HG03159 (cell line): ENCODE results near the gene PAM16.

Source experiments
- ATAC-seq: cut with Tn5 transposase; IDR thresholded peaks from one replicate; pipeline ENCODE4 v1.9.1; 2021; ENCODE audit warnings: mild to moderate bottlenecking, moderate library complexity; ENCODE audit not compliant: unreplicated experiment

The PAM16 gene

GRCh38 chr16:4371357-4372000 is 20.4 kb upstream of the PAM16 start, which contains the start of gene VASN:
Gene VASN, plus strand, starts transcription at chr16:4371848. Its CDS starts 9,030 bp downstream, at chr16:4380878.
- peak; percentile 62 for ATAC-seq

GRCh38 chr16:4370570-4371356 is 19.6 kb upstream of the PAM16 start:
- ATAC-seq = no peak

DNA sequence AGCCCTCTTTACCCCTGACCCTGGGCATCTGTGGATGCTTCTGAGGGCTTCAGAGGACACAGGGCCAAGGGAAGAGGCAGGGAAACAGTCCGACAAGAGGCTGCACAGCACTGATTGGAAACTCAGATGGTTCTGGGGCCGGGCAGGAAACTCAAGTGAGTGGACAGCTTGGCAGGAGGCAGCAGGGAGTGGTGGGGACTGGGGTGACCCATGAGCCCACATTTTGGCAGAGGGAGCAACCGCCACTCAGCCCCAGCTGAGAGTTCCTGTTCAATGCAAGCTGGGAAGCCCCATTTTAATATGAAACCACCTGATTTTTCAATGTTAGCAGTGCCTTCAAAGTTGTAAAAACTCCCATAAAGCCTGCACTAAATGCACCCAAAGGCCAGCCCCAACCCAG is 19.0 kb upstream of the PAM16 start:
- ATAC-seq = no peak

DNA sequence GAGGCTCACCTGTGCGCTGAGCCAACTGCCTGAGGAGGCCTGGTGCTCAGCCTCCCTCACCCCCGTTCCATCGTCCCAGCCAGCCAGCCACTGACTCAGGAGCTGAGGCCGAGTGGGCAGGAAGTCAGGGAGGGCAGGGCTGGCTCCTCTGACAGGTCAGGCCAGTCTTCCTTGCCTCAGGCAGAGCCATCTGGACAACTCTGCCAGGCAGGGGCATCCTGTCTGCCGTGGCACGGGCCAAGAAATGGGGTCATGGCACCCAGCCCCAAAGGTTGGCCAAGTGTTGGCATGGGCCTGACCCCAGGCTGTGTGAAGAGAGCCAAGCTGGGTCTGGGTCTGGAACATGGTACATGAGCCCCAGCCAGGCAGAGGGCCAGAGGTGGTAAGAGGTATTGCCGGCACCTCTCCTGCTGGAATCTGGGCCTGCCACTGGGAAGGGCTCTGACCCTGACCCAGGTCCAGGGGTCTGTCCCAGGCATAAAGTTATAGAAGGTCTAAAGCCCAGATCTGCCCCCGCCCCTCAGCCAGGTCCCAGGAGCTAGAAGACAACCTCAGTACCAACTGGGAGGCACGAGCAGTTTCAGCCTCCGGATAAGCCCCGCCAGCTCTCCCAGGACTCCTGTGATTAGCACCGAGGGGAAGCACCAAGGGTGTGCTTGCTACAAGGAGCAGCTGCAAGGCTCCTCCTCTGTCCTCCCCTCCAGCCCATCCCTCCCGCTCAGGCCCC is 18.0 kb upstream of the PAM16 start:
- no peak for ATAC-seq

DNA sequence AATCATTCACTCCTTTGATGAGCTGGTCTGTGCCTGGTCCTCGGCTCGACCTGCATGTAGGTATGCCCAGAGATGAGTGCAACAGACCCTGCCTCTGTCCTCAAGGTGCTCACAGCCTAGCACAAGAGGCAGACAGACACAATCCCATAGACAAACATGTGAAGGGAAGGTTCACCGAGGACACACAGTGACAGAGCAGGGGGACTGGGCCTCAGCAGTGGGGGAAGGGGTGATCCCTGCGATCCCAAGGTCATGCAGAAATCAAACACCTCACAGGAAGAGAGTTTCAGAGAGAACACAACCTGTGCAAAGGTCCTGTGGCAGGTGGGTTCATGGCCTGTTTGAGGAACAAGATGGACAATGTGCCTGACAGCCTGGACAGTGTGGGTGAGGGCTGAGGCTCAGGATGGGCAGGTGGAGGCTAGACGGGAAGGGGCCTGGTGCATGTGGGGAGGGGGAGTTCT is 16.3 kb upstream of the PAM16 start:
- ATAC-seq = no peak

DNA sequence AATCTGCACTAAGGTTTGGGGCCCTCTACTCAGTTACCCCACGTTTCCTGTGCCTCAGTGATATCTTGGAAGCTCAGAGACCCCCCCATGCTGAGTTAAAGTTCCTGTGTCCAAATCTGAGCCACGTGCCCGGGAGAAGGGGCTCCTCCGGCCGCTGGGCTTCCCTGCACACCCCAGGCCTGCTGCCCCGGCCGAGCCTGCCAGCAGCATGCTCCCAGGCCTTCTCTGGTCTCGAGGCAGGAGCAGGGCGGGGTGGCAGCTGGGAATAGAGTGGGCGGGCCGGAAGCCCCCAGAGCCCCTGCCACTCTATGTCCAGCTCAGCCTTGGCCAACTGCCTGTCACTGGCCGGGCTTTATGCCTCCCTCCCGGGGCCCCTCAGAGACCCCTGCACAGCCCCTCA is 14.9 kb upstream of the PAM16 start:
- no peak for ATAC-seq

DNA sequence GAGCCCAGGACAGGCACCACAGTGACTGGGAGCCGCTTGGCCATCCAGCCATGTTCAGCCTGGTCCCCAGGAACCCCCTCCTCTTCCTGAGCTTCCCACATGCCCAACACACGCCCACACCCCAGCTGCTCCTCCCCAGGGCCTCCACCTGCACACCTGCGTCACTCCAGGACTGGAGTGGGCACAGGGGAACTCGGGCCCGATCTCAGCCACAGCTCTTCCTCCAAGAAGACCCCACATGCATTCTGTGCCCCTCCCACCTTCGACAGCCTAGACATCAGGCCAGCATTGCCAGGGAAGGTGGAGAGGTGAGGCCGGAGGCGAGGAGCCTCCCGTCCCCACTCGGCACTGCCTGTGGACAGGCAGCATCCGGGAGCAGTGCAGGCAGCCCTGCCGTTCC is 14.5 kb upstream of the PAM16 start:
- no peak for ATAC-seq

- ATAC-seq = no peak
Measured at GRCh38 chr16:4365014-4365406, 13.9 kb upstream of the PAM16 start.

DNA sequence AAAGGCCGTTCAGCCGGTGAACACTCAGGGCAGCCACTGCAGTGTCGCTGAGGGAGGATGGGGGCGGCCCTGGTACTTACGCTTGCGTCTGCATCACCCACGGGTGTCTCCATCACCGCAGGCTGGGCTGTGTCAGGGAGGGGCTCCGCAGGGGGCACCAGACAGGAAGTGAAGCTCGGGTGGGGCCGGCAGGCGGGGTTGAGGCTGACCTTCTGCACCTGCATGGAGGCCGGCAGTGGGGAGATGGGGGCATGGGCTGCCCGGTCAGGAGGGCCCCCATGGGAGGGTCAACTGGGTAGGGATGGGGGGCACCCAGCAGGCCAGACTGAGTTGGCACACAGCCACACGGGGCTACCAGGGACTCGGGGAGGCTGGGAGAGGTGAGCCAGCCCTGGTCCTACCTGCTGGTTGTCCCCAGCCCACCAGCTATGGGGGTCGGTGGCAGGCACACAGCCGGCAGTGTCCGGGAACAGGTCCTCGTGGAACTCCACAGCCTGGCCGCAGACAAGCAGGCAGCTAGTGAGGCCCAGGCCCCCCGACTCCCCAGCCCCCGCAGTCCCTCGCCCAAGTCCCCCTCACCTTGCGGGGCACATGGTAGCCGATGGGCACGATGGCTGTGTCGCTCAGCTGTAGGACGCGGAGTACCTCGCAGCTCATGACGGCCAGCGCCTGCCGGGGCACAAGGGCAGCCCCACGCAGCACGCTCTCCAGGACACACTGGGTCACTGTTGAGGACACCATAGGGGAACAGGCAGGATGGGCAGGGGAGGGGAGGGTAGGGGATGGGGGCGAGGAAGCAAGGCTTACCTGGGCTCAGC is 13.3 kb upstream of the PAM16 start:
- ATAC-seq = no peak

DNA sequence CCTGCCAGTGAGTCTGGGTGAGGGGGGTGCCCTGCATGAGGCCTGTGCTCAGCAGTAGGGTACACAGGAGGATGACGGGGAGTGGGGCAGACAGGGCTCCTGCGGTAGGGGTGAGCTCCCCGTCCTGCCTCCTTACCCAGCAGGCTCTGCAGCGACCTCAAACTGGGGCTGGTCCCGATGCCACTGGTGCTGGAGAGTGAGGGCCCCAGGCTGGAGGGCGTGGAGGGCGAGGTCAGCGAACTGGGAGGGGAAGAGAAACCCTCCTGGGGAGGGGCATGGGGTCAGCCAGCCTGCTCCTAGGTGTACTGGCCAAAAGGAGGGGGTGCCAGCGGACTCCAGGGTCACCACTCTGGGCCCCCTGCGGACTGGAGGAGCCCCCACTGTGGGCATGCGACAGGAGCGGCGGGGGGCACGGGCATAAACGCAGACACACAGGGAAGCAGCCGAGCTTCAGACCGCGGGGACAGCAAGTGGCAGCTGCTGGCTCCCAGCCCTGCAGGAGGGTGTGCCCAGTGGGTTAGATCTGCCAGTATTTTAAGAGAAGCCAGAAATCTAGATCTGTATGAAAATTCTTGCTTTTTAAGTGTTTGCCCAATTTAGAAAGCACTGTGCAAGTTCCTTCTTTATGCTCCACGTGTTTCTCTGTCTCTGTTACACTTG is 11.5 kb upstream of the PAM16 start:
- no peak for ATAC-seq

- no peak for ATAC-seq
Measured at GRCh38 chr16:4361944-4362311, 10.8 kb upstream of the PAM16 start.

GRCh38 chr16:4361033-4361943 is 10.2 kb upstream of the PAM16 start:
- ATAC-seq = no peak

DNA sequence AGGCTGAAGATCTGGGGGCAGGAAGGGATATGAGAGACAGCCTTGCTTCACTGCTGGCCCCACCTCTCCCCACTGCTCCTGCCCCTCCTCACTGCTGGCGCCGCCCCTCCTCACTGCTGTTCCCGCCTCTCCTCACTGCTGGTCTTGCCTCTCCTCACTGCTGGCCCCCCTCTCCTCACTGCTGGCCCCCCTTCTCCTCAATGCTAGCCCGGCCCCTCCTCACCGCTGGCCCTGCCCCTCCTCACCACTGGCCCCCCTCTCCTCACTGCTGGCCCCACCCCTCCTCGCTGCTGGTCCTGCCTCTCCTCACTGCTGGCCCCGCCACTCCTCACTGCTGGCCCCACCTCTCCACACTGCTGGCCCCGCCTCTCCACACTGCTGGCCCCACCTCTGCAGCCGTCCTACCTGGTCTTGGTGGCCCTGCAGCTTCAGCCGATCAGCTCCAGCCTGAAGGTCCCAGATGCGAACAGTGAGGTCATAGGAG is 9.5 kb upstream of the PAM16 start:
- ATAC-seq = no peak

- no peak for ATAC-seq
Measured at GRCh38 chr16:4359914-4360313, 8.8 kb upstream of the PAM16 start.

- ATAC-seq = no peak
Measured at GRCh38 chr16:4358831-4359561, 7.9 kb upstream of the PAM16 start.

GRCh38 chr16:4358236-4358635 is 7.1 kb upstream of the PAM16 start:
- no peak for ATAC-seq

DNA sequence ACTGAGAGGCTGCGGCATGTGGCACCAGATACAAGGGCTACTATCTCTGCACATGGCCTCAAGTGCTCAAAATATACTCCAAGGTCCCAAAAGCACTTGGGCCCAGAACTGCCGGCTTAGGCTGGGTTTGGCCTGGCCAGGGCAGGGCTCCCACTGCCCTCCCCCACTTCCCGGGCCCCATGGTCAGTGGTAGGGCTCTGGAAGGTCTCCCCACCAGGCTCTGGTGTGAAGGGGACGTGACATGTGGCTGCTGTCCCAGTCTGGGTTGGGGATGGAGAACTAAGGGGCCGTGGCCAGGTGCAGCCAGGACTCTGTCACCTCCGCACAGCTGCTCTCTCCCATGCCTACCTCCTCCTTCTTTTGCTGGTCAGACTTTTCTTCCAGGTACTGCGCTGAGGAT is 5.7 kb upstream of the PAM16 start:
- no peak for ATAC-seq
